SU-DHL-6 (cell line): ENCODE measurements around the gene GABRB3.

Source experiments
- H2AFZ ChIP-seq: fragments of 200-600 bp; sonication (generic); 2 replicates; pipeline ENCODE4 v1.6.1; 2014; ENCODE audit warnings: low read depth, mild to moderate bottlenecking, moderate library complexity, mixed read lengths, antibody characterized with exemption, low read length; ENCODE audit not compliant: severe bottlenecking
- H3F3A ChIP-seq: fragments of 200-600 bp; shearing (Covaris generic); 2 replicates; pipeline ENCODE4 v1.6.0; 2016; ENCODE audit warnings: antibody characterized with exemption, mild to moderate bottlenecking; ENCODE audit not compliant: insufficient read depth
- H3K27ac ChIP-seq: fragments of 200-600 bp; sonication (generic); 2 replicates; pipeline ENCODE4 v1.5.1; 2016; ENCODE audit warnings: low read depth, mild to moderate bottlenecking, low read length, moderate library complexity, mixed read lengths
- H3K27me3 ChIP-seq: fragments of 200-600 bp; sonication (generic), shearing (Covaris generic); 2 replicates; pipeline ENCODE4 v1.6.0; 2014; ENCODE audit warnings: mild to moderate bottlenecking, low read length
- H3K36me3 ChIP-seq: fragments of 200-600 bp; sonication (generic); 2 replicates; pipeline ENCODE4 v1.6.1; 2014; ENCODE audit warnings: mild to moderate bottlenecking, low read length, mixed read lengths
- H3K4me2 ChIP-seq: fragments of 300-600, 200-600 bp; shearing (Covaris generic), sonication (generic); 2 replicates; pipeline ENCODE4 v1.6.0; 2014; ENCODE audit warnings: low read length, low read depth, mild to moderate bottlenecking; ENCODE audit not compliant: poor library complexity, severe bottlenecking
- H3K4me3 ChIP-seq: fragments of 200-600 bp; sonication (generic); 2 replicates; pipeline ENCODE4 v1.5.1; 2014; ENCODE audit warnings: antibody characterized with exemption, low read length, mild to moderate bottlenecking, mixed read lengths; ENCODE audit not compliant: insufficient read depth, poor library complexity, severe bottlenecking
- H3K79me2 ChIP-seq: fragments of 200-600 bp; sonication (generic); 2 replicates; pipeline ENCODE4 v1.6.1; 2014; ENCODE audit warnings: mild to moderate bottlenecking, low read length, moderate library complexity; ENCODE audit not compliant: insufficient read depth
- H3K9ac ChIP-seq: fragments of 200-600 bp; sonication (generic); 2 replicates; pipeline ENCODE4 v1.7.0; 2014; ENCODE audit warnings: mild to moderate bottlenecking, low read length
- H3K9me2 ChIP-seq: fragments of 200-600 bp; sonication (generic); replicated peaks from 2 replicates; pipeline ENCODE4 v1.6.1; 2014; ENCODE audit warnings: low read length; ENCODE audit not compliant: insufficient read depth
- H3K9me3 ChIP-seq: fragments of 200-600 bp; sonication (generic); 2 replicates; pipeline ENCODE4 v1.6.1; 2014; ENCODE audit warnings: low read length, mixed read lengths; ENCODE audit not compliant: insufficient read depth
- H4K20me1 ChIP-seq: fragments of 200-600 bp; sonication (generic); 2 replicates; pipeline ENCODE4 v1.6.1; 2014; ENCODE audit warnings: low read depth, mild to moderate bottlenecking, antibody characterized with exemption, low read length, moderate library complexity, mixed read lengths
- EZH2phosphoT487 ChIP-seq: fragments of 200-600 bp; sonication (generic), shearing (Covaris generic); conservative IDR thresholded peaks from 2 replicates; pipeline ENCODE4 v1.6.1; 2018; ENCODE audit warnings: mild to moderate bottlenecking, antibody characterized with exemption, low read length, moderate library complexity, mixed read lengths
- TF ChIP-seq, protein P1 (sequence below): fragments of 200-600 bp; sonication (generic); IDR thresholded peaks from one replicate; pipeline ENCODE4 v1.5.1; 2017; ENCODE audit warnings: antibody characterized with exemption, mild to moderate bottlenecking, low read length, moderate library complexity; ENCODE audit not compliant: insufficient read depth, poor library complexity, severe bottlenecking

GABRB3 gene

DNA sequence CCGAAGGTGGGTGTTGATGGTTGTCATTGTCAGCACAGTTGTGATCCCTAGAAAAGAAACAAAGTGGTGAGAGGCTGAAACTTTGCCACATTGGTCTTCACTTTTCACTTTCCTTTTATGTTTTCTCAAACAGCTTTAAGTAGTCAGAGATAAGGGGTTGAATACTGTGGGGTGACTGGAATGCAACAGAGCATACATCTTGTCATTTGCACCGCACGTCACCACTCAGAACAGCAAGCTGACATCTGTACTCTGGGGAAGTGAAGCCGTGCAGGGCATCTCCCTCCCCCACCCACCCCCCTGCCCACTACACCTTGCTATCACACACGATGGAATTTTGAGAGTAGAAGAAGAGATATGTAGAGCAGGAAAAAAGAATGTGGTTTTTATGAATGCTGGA lies 211.7 kb downstream of the GABRB3 start:
- H3K9me3 ChIP-seq, result no peaks in the 10 kb centered on the region
- no peaks in the 10 kb centered on the region for H3F3A ChIP-seq
- H2AFZ ChIP-seq, result no peak overlapping the region
- no peaks in the 10 kb centered on the region; the same call in 1 of the 2 replicates for H3K36me3 ChIP-seq
- TF ChIP-seq EZH2phosphoT487, result no peak
- no peaks in the 10 kb centered on the region for H3K79me2 ChIP-seq
- no peaks in the 10 kb centered on the region for H3K9me2 ChIP-seq
- H3K9ac ChIP-seq, result no peak overlapping the region
- H3K4me2 ChIP-seq, result no peak overlapping the region
- no peak overlapping the region for H3K27ac ChIP-seq
- no peaks in the 10 kb centered on the region for H3K27me3 ChIP-seq
- no peaks in the 10 kb centered on the region for H4K20me1 ChIP-seq
- no peak overlapping the region for H3K4me3 ChIP-seq

DNA sequence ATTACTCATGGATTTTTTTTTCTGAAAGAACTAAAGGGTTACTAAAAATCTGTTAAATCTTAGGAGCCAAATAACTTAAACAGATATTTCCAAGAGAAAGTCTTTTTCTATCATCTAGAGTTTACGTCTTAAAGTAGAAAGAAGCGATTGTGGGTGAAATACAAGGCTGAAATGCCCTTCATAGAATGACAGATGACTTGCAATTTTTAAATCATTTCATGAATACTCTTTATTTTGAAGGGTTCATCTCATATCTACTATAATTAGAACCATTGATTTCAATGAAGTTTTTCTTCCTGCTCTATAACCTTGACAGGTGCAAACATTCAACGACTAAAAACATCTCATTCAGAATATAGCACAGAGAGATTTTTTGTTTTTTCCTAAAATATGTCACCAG lies 217.0 kb downstream of the GABRB3 start:
- no peak overlapping the region for H2AFZ ChIP-seq
- H4K20me1 ChIP-seq, result no peaks in the 10 kb centered on the region
- no peaks in the 10 kb centered on the region for H3K9me2 ChIP-seq
- H3K79me2 ChIP-seq, result no peaks in the 10 kb centered on the region
- H3K9ac ChIP-seq, result no peak overlapping the region
- no peaks in the 10 kb centered on the region for H3F3A ChIP-seq
- H3K4me2 ChIP-seq, result no peak overlapping the region
- H3K4me3 ChIP-seq, result no peak overlapping the region
- no peaks in the 10 kb centered on the region for H3K27me3 ChIP-seq
- no peaks in the 10 kb centered on the region; the same call in 1 of the 2 replicates for H3K36me3 ChIP-seq
- no peak for TF ChIP-seq EZH2phosphoT487
- TF ChIP-seq, protein P1, sequence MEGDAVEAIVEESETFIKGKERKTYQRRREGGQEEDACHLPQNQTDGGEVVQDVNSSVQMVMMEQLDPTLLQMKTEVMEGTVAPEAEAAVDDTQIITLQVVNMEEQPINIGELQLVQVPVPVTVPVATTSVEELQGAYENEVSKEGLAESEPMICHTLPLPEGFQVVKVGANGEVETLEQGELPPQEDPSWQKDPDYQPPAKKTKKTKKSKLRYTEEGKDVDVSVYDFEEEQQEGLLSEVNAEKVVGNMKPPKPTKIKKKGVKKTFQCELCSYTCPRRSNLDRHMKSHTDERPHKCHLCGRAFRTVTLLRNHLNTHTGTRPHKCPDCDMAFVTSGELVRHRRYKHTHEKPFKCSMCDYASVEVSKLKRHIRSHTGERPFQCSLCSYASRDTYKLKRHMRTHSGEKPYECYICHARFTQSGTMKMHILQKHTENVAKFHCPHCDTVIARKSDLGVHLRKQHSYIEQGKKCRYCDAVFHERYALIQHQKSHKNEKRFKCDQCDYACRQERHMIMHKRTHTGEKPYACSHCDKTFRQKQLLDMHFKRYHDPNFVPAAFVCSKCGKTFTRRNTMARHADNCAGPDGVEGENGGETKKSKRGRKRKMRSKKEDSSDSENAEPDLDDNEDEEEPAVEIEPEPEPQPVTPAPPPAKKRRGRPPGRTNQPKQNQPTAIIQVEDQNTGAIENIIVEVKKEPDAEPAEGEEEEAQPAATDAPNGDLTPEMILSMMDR, result no peak
- H3K9me3 ChIP-seq, result no peaks in the 10 kb centered on the region
- H3K27ac ChIP-seq, result no peak overlapping the region

DNA sequence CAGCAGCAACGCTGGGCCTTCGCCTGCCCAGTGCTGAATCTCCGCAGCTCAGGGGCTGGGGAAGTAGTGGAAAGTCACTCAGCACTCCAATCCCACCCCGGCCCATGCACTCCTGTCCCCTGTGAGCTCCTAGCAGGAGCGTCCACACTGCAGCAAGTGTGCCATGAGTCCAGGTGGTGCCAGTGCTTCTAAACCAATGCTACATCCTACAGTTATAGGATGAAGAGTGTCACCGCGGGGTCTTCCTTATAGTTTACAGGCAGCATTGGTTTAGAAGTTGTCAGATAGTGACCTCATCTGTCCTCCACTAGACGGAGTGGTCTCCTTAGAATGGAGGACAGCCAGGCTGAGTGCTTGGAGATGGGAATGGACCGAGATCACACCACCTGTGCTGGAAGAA lies 221.4 kb downstream of the GABRB3 start:
- H3K9me3 ChIP-seq, result no peaks in the 10 kb centered on the region
- H3K9ac ChIP-seq, result no peak overlapping the region
- H2AFZ ChIP-seq, result no peak overlapping the region
- H3K4me3 ChIP-seq, result no peak overlapping the region
- H3K79me2 ChIP-seq, result no peaks in the 10 kb centered on the region
- no peak overlapping the region for H3K27ac ChIP-seq
- H3F3A ChIP-seq, result no peaks in the 10 kb centered on the region
- no peak overlapping the region for H3K4me2 ChIP-seq
- no peaks in the 10 kb centered on the region for H3K9me2 ChIP-seq
- no peaks in the 10 kb centered on the region for H3K27me3 ChIP-seq
- no peaks in the 10 kb centered on the region for H4K20me1 ChIP-seq
- no peaks in the 10 kb centered on the region for H3K36me3 ChIP-seq
- TF ChIP-seq, protein P1, result no peak
- no peak for TF ChIP-seq EZH2phosphoT487

DNA sequence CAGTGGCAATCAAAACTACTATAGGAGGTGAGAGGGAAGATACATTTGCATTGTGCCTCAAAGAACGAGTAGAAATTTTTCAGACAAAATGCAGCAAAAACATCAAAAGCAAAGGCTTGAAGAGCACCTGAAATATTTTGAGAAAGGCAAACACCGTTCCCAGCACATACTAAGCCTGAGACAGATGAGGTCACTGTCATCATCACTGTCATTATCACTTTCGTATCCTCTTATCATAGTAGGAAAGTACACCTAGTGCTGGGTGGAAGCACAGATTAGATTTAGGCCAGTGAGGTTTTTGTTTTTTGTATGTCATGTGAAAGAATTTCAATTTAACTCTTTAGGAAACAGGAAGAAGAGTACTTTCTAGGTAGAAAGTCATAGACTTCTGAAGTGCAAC lies 222.0 kb downstream of the GABRB3 start:
- no peak overlapping the region for H3K9ac ChIP-seq
- no peaks in the 10 kb centered on the region for H3K79me2 ChIP-seq
- H3K27me3 ChIP-seq, result no peaks in the 10 kb centered on the region
- H3K9me3 ChIP-seq, result no peaks in the 10 kb centered on the region
- no peaks in the 10 kb centered on the region for H4K20me1 ChIP-seq
- no peak overlapping the region for H2AFZ ChIP-seq
- no peak overlapping the region for H3K4me2 ChIP-seq
- H3F3A ChIP-seq, result no peaks in the 10 kb centered on the region
- TF ChIP-seq, protein P1, result no peak
- TF ChIP-seq EZH2phosphoT487, result no peak
- no peaks in the 10 kb centered on the region for H3K9me2 ChIP-seq
- H3K36me3 ChIP-seq, result no peaks in the 10 kb centered on the region
- no peak overlapping the region for H3K4me3 ChIP-seq
- no peak overlapping the region for H3K27ac ChIP-seq
